Lower leg skin (tissue), 3 donors: ENCODE results near the gene ANO2.

Experiments
- CTCF ChIP-seq, 3 donors: fragments of 450-650 bp; IDR thresholded peaks; one replicate each; pipeline ENCODE4 v1.5.1; 2016; ENCODE audit warnings: antibody characterized with exemption in 3 of 3, mild to moderate bottlenecking in 3 of 3, moderate library complexity in 2 of 3
- POLR2A ChIP-seq, 2 donors: fragments of 450-650 bp; IDR thresholded peaks; one replicate each; pipeline ENCODE4 v1.6.1; 2016 to 2017; ENCODE audit warnings: antibody characterized with exemption in 2 of 2, mild to moderate bottlenecking in 1 of 2, moderate library complexity in 1 of 2

GRCh38 chr12:5556946-5557673 lies 387.9 kb downstream of the ANO2 start:
- TF ChIP-seq CTCF (IDR thresholded peaks at IDR 0.05) (no peak), POLR2A (IDR thresholded peaks at IDR 0.05) (no peak)
